SK-N-SH (cell line): ENCODE measurements around the gene BTAF1. TPM values are rescaled to one million over a fixed set of nuclear protein-coding genes. Genes with fewer than 3 reads are reported as not detected.

Experiments
- CTCF ChIA-PET: fragments of 300-600, 350-600 bp; formaldehyde crosslinking; extraction: SDS; loops from one replicate; lab custom pipeline; 2021; lab: Yijun Ruan, JAX
- POLR2A ChIA-PET: fragments of 350-600 bp; sonication (Branson Sonifier 250); formaldehyde crosslinking; extraction: SDS; loops from one replicate; lab custom pipeline; 2020; ENCODE audit warnings: antibody characterized with exemption, inconsistent platforms; lab: Yijun Ruan, JAX
- DNase-seq: peaks from one replicate; pipeline ENCODE4 v3.0.0; 2012
- H2AFZ ChIP-seq: fragments of 200-600 bp; sonication (generic); 2 replicates; pipeline ENCODE4 v1.8.1; 2016; ENCODE audit warnings: antibody characterized with exemption, mild to moderate bottlenecking, low read depth
- H3F3A ChIP-seq: fragments of 200-600 bp; sonication (generic); replicated peaks from 2 replicates; pipeline ENCODE3; 2016; ENCODE audit warnings: antibody characterized with exemption, mild to moderate bottlenecking; ENCODE audit not compliant: insufficient read depth
- H3K27ac ChIP-seq, 2 experiments: fragments of 200-500 bp in 1 of 2; fragments of 200-600 bp in 1 of 2; sonication (Bioruptor generic) in 1 of 2; sonication (generic), shearing (Covaris generic) in 1 of 2; 2 replicates each; pipeline versions ENCODE4 v1.5.1 to v1.6.1; 2014 to 2016; ENCODE audit warnings: low read depth in 2 of 2, inconsistent platforms in 1 of 2, low read length in 1 of 2, mild to moderate bottlenecking in 1 of 2, mixed read lengths in 1 of 2
- H3K27me3 ChIP-seq: fragments of 200-600 bp; sonication (generic), shearing (Covaris generic); 2 replicates; pipeline ENCODE4 v1.6.1; 2016; ENCODE audit warnings: mixed run types; ENCODE audit not compliant: insufficient read depth
- H3K36me3 ChIP-seq, 2 experiments: fragments of 200-500 bp in 1 of 2; fragments of 200-600 bp in 1 of 2; sonication (Bioruptor generic) in 1 of 2; sonication (generic) in 1 of 2; replicated peaks in 1 of 2; 2 replicates each; pipeline versions ENCODE3 to v1.5.1; 2014 to 2016; ENCODE audit warnings: low read length in 1 of 2, mild to moderate bottlenecking in 1 of 2; ENCODE audit not compliant: insufficient read depth in 2 of 2, control insufficient read depth in 1 of 2
- H3K4me1 ChIP-seq, 2 experiments: fragments of 200-500 bp in 1 of 2; fragments of 200-600 bp in 1 of 2; sonication (Bioruptor generic) in 1 of 2; sonication (generic), shearing (Covaris generic) in 1 of 2; 2 replicates each; pipeline versions ENCODE4 v1.5.1 to v1.6.1; 2014 to 2016; ENCODE audit warnings: low read depth in 1 of 2, low read length in 1 of 2, mixed run types in 1 of 2; ENCODE audit not compliant: insufficient read depth in 2 of 2, control insufficient read depth in 1 of 2
- H3K4me2 ChIP-seq: fragments of 200-600 bp; sonication (generic), shearing (Covaris generic); 2 replicates; pipeline ENCODE4 v1.6.1; 2017; ENCODE audit warnings: mixed run types
- H3K4me3 ChIP-seq, 2 experiments: fragments of 200-500 bp in 1 of 2; fragments of 200-600 bp in 1 of 2; sonication (Bioruptor generic) in 1 of 2; sonication (generic), shearing (Covaris generic) in 1 of 2; 2 replicates each; pipeline versions ENCODE4 v1.5.1 to v1.8.1; 2014 to 2016; ENCODE audit warnings: low read depth in 2 of 2, inconsistent platforms in 1 of 2, low read length in 1 of 2, mild to moderate bottlenecking in 1 of 2, mixed read lengths in 1 of 2, moderate library complexity in 1 of 2
- H3K79me2 ChIP-seq: fragments of 200-600 bp; sonication (generic); 2 replicates; pipeline ENCODE4 v1.8.1; 2017; ENCODE audit warnings: mild to moderate bottlenecking; ENCODE audit not compliant: insufficient read depth
- H3K9ac ChIP-seq: fragments of 200-600 bp; sonication (generic); 2 replicates; pipeline ENCODE4 v1.6.1; 2017; ENCODE audit warnings: mixed run types
- H3K9me2 ChIP-seq: fragments of 200-600 bp; sonication (generic); 2 replicates; pipeline ENCODE4 v1.6.1; 2017; ENCODE audit warnings: mixed run types
- H3K9me3 ChIP-seq: fragments of 200-600 bp; sonication (generic); 2 replicates; pipeline ENCODE4 v1.6.1; 2017; ENCODE audit warnings: mixed run types, mild to moderate bottlenecking, moderate library complexity
- H4K20me1 ChIP-seq: fragments of 200-600 bp; sonication (generic); 2 replicates; pipeline ENCODE4 v1.6.1; 2017; ENCODE audit warnings: mild to moderate bottlenecking, mixed run types; ENCODE audit not compliant: insufficient read depth
- ELF1 ChIP-seq: IDR thresholded peaks from 2 replicates; pipeline ENCODE4 v1.4.0; 2012
- EP300 ChIP-seq, 2 experiments: IDR thresholded peaks; 2 replicates each; pipeline versions ENCODE4 v1.4.0 to v1.6.1; 2012; ENCODE audit warnings: borderline replicate concordance in 1 of 2, low read depth in 1 of 2, low read length in 1 of 2
- FOSL2 ChIP-seq: IDR thresholded peaks from 2 replicates; pipeline ENCODE4 v1.4.0; 2012; ENCODE audit warnings: low read depth, mild to moderate bottlenecking, moderate library complexity, borderline replicate concordance
- FOXM1 ChIP-seq: IDR thresholded peaks from 2 replicates; pipeline ENCODE4 v1.4.0; 2012; ENCODE audit warnings: low read depth, mild to moderate bottlenecking
- GABPA ChIP-seq: IDR thresholded peaks from 2 replicates; pipeline ENCODE4 v1.4.0; 2012; ENCODE audit warnings: low read depth, mild to moderate bottlenecking
- GATA2 ChIP-seq: sonication (generic); formaldehyde crosslinking; IDR thresholded peaks from 2 replicates; pipeline ENCODE4 v1.5.0; 2020; ENCODE audit warnings: mild to moderate bottlenecking, missing genetic modification reagents
- MXI1 ChIP-seq: IDR thresholded peaks from 2 replicates; pipeline ENCODE4 v1.6.1; 2012; ENCODE audit warnings: mild to moderate bottlenecking, low read depth, low read length, improper control_type of control experiment
- NFIC ChIP-seq: IDR thresholded peaks from 2 replicates; pipeline ENCODE4 v1.4.0; 2012; ENCODE audit warnings: borderline replicate concordance
- NRF1 ChIP-seq: IDR thresholded peaks from 2 replicates; pipeline ENCODE4 v1.6.1; 2012; ENCODE audit warnings: low read depth, mild to moderate bottlenecking, low read length
- RAD21 ChIP-seq: IDR thresholded peaks from 2 replicates; pipeline ENCODE4 v1.6.1; 2012; ENCODE audit warnings: mild to moderate bottlenecking, low read length
- RCOR1 ChIP-seq: fragments of 150-350 bp; IDR thresholded peaks from 2 replicates; pipeline ENCODE4 v1.6.1; 2017; ENCODE audit warnings: antibody characterized with exemption, low read length
- RFX5 ChIP-seq: IDR thresholded peaks from 2 replicates; pipeline ENCODE4 v1.6.1; 2012; ENCODE audit warnings: mild to moderate bottlenecking, improper control_type of control experiment, low read length
- RXRA ChIP-seq: IDR thresholded peaks from 2 replicates; pipeline ENCODE4 v1.4.0; 2012; ENCODE audit warnings: low read depth, mild to moderate bottlenecking, borderline replicate concordance
- SMC3 ChIP-seq: IDR thresholded peaks from 2 replicates; pipeline ENCODE4 v1.6.1; 2012; ENCODE audit warnings: low read depth, low read length, improper control_type of control experiment
- TAF1 ChIP-seq: IDR thresholded peaks from 2 replicates; pipeline ENCODE4 v1.6.1; 2012; ENCODE audit warnings: low read depth, mild to moderate bottlenecking, low read length, moderate library complexity, borderline replicate concordance
- TCF12 ChIP-seq: IDR thresholded peaks from 2 replicates; pipeline ENCODE4 v1.4.0; 2012
- WGBS: methylation state at CpG from one replicate; pipeline ENCODE4 v1.1.6; 2017; ENCODE audit warnings: low lambda C conversion rate; 5-methylcytosine and 5-hydroxymethylcytosine counted together
- polyA plus RNA-seq, 3 experiments: library from polyadenylated mRNA; depleted of rRNA; stranded (reverse); fragments of >200 nt; gene quantifications; 2 replicates each; pipeline ENCODE4 v1.2.3, GENCODE V29; 2012
- TF ChIP-seq, protein P1 (sequence below): IDR thresholded peaks from 2 replicates; pipeline ENCODE4 v1.4.0; 2012; ENCODE audit warnings: low read depth, borderline replicate concordance
- TF ChIP-seq, protein P2 (sequence below): fragments of 150-350 bp; IDR thresholded peaks from 2 replicates; pipeline ENCODE4 v1.6.1; 2016; ENCODE audit warnings: mild to moderate bottlenecking, low read depth, low read length

The BTAF1 gene
- polyA plus RNA-seq, 1 of the 3 experiments (the other 2 are of a cell fraction), result 9.8 TPM

- no peaks in the 10 kb centered on the region; a peak in 1 of 4 replicates for H3K4me1 ChIP-seq
- H3K9ac ChIP-seq, result no peak overlapping the region
- no peaks in the 10 kb centered on the region for H3K27me3 ChIP-seq
- H3K4me2 ChIP-seq, result no peak overlapping the region
- H2AFZ ChIP-seq, result no peak overlapping the region
- H3K9me3 ChIP-seq, result no peaks in the 10 kb centered on the region
- no peaks in the 10 kb centered on the region for H3K9me2 ChIP-seq
- DNase-seq, result no peak
- 96% methylated on average over 1 of the region's 1 CpG for WGBS
- no peak overlapping the region for H3K4me3 ChIP-seq
- no peak for TF ChIP-seq GABPA
- TF ChIP-seq, protein P1, sequence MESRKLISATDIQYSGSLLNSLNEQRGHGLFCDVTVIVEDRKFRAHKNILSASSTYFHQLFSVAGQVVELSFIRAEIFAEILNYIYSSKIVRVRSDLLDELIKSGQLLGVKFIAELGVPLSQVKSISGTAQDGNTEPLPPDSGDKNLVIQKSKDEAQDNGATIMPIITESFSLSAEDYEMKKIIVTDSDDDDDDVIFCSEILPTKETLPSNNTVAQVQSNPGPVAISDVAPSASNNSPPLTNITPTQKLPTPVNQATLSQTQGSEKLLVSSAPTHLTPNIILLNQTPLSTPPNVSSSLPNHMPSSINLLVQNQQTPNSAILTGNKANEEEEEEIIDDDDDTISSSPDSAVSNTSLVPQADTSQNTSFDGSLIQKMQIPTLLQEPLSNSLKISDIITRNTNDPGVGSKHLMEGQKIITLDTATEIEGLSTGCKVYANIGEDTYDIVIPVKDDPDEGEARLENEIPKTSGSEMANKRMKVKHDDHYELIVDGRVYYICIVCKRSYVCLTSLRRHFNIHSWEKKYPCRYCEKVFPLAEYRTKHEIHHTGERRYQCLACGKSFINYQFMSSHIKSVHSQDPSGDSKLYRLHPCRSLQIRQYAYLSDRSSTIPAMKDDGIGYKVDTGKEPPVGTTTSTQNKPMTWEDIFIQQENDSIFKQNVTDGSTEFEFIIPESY, result no peak
- no peak for TF ChIP-seq NRF1
- no peak for TF ChIP-seq SMC3
- no peak for TF ChIP-seq EP300 (IDR thresholded peaks at IDR 0.05; ENCODE audit: borderline replicate concordance in 1 of 2, low read depth in 1 of 2, low read length in 1 of 2)
- TF ChIP-seq RFX5, result no peak
- TF ChIP-seq GATA2 (CRISPR knock-in tag), result no peak
- TF ChIP-seq ELF1, result no peak
- TF ChIP-seq TCF12, result no peak
- no peak for TF ChIP-seq RCOR1
- TF ChIP-seq TAF1, result no peak
- no peak for TF ChIP-seq RXRA
- no peak for TF ChIP-seq FOXM1
- TF ChIP-seq FOSL2, result no peak
- TF ChIP-seq, protein P2, sequence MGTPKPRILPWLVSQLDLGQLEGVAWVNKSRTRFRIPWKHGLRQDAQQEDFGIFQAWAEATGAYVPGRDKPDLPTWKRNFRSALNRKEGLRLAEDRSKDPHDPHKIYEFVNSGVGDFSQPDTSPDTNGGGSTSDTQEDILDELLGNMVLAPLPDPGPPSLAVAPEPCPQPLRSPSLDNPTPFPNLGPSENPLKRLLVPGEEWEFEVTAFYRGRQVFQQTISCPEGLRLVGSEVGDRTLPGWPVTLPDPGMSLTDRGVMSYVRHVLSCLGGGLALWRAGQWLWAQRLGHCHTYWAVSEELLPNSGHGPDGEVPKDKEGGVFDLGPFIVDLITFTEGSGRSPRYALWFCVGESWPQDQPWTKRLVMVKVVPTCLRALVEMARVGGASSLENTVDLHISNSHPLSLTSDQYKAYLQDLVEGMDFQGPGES, result no peak
- no peak for TF ChIP-seq MXI1
- no peak for TF ChIP-seq NFIC
- TF ChIP-seq RAD21, result no peak
- CTCF ChIA-PET, result no interaction called here
- POLR2A ChIA-PET, result interaction anchor here (0.6 kb wide), 1 partner anchor 54 kb away, joined by 3 read pairs; no protein-coding TSS in a partner anchor
- no peaks in the 10 kb centered on the region for H3F3A ChIP-seq
- H3K36me3 ChIP-seq, result no peaks in the 10 kb centered on the region
- H3K27ac ChIP-seq, result no peak overlapping the region
- H3K79me2 ChIP-seq, result no peaks in the 10 kb centered on the region
- H4K20me1 ChIP-seq, result no peaks in the 10 kb centered on the region
Observed at GRCh38 chr10:92062273-92062672, 138.7 kb downstream of the BTAF1 start.
